DND-41 (cell line): ENCODE results near the gene CHID1.

Experiments used
- EZH2 ChIP-seq: IDR thresholded peaks from 3 replicates; pipeline ENCODE4 v1.6.1; 2012; ENCODE audit warnings: borderline replicate concordance, low read depth, mild to moderate bottlenecking, moderate library complexity, low read length, inconsistent platforms; ENCODE audit not compliant: severe bottlenecking
- TF ChIP-seq, protein P1 (sequence below): IDR thresholded peaks from 2 replicates; pipeline ENCODE4 v1.5.1; 2012; ENCODE audit warnings: borderline replicate concordance, low read length, moderate library complexity, mild to moderate bottlenecking; ENCODE audit not compliant: poor library complexity, severe bottlenecking; ENCODE audit errors: extremely low read depth

DNA sequence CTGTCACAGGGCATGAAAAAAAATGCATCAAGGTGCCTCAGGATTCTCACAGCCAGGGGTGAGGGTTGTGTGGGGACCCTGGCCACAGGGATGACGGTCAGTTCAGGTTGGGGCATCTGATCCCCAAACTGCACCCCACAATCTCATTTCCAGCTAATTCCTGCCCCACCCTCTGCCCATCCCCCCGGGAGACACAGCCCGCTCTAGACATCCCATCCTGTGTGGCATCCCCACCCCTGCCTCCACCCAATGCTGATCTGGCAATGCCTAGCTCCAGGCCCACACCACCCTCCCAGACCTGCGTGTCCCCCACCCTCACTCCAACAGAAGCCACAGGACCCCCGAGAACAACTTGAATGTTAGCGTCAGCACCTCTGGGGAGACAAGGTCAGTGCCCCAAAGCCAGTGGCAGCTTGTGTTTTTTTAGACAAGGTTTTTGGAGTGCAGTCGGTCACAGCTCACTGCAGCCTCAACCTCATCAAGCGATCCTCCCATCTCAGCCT is 42.7 kb downstream of the CHID1 start:
- TF ChIP-seq, protein P1, sequence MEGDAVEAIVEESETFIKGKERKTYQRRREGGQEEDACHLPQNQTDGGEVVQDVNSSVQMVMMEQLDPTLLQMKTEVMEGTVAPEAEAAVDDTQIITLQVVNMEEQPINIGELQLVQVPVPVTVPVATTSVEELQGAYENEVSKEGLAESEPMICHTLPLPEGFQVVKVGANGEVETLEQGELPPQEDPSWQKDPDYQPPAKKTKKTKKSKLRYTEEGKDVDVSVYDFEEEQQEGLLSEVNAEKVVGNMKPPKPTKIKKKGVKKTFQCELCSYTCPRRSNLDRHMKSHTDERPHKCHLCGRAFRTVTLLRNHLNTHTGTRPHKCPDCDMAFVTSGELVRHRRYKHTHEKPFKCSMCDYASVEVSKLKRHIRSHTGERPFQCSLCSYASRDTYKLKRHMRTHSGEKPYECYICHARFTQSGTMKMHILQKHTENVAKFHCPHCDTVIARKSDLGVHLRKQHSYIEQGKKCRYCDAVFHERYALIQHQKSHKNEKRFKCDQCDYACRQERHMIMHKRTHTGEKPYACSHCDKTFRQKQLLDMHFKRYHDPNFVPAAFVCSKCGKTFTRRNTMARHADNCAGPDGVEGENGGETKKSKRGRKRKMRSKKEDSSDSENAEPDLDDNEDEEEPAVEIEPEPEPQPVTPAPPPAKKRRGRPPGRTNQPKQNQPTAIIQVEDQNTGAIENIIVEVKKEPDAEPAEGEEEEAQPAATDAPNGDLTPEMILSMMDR: no peak
- no peak for TF ChIP-seq EZH2
